Retinal pigment epithelial cell (primary cell): ENCODE data around the gene TGFBR3.

Experiments used
- DNase-seq: peaks from one replicate; pipeline ENCODE4 v3.0.0-alpha.2; 2010; ENCODE audit warnings: low read depth
- H3K4me3 ChIP-seq: 2 replicates; pipeline ENCODE4 v1.5.1; 2011; ENCODE audit warnings: mild to moderate bottlenecking, low read length, control low read depth, moderate library complexity
- TF ChIP-seq, protein P1 (sequence below): conservative IDR thresholded peaks from 2 replicates; pipeline ENCODE4 v1.5.1; 2011; ENCODE audit warnings: low read depth, low read length, control low read depth, inconsistent platforms

TGFBR3 gene

DNA sequence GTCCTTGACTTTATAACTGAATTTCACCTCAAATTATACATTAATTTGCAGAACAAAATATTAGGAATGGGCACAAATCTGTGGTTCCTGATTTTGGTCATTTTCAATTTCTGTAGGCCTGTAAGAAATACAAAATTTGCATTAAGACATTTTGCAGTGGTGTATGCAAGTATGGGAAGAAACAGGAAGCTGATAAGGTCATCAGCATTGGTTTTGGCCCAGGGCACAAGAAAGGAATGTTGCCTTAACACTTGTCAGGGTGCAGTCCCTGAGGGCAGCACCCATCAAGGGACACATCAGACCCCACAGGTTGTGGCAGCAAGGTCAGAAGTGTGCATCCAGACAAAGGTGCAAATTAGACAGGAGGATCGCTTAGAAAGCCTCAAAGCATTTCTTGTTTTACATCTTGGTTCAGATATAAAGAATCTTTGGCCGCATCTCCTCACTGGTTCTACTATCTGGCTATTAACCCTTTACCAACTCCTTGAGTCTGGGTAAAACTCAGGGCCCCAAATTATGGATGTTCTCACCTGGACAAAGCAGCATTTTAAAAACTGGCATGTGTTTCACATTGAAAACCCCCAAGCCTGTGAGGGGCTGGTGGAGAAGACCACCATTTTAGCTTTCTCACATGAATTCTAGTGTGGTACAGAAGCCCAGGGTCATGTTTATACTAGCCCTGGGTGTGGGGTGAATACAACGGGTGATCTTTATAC, 202.9 kb downstream of the TGFBR3 start:
- H3K4me3 ChIP-seq: no peak overlapping the region
- DNase-seq: no peak
- TF ChIP-seq, protein P1, sequence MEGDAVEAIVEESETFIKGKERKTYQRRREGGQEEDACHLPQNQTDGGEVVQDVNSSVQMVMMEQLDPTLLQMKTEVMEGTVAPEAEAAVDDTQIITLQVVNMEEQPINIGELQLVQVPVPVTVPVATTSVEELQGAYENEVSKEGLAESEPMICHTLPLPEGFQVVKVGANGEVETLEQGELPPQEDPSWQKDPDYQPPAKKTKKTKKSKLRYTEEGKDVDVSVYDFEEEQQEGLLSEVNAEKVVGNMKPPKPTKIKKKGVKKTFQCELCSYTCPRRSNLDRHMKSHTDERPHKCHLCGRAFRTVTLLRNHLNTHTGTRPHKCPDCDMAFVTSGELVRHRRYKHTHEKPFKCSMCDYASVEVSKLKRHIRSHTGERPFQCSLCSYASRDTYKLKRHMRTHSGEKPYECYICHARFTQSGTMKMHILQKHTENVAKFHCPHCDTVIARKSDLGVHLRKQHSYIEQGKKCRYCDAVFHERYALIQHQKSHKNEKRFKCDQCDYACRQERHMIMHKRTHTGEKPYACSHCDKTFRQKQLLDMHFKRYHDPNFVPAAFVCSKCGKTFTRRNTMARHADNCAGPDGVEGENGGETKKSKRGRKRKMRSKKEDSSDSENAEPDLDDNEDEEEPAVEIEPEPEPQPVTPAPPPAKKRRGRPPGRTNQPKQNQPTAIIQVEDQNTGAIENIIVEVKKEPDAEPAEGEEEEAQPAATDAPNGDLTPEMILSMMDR: no peak

DNA sequence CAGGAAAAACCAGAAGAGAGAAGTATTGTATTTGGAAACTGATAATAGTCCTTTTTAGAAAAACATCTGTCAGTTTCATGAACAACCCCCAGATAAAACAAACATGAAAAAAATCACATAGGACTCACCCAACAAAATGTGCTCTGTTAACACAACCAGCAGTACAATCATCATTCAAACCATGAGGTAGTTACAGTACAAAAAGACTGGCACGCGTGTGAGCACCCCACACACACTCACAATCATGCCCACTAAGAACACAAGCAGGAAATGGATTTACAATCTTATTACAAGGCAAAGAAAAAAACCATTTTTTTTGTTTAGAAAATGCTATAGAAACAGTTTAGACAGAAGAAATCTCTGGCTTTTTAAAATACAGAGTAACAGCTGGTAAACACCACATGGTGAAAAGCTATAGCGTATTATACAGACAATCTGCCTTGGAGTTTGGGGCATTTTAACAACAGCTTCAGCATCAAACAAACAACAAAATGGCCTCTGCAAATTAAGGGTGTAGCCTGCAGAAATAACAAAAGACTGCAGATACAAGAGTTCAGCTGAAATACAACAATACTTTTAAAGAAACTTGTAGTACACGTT, 205.3 kb downstream of the TGFBR3 start:
- DNase-seq: no peak
- no peak overlapping the region for H3K4me3 ChIP-seq
- TF ChIP-seq, protein P1: no peak

DNA sequence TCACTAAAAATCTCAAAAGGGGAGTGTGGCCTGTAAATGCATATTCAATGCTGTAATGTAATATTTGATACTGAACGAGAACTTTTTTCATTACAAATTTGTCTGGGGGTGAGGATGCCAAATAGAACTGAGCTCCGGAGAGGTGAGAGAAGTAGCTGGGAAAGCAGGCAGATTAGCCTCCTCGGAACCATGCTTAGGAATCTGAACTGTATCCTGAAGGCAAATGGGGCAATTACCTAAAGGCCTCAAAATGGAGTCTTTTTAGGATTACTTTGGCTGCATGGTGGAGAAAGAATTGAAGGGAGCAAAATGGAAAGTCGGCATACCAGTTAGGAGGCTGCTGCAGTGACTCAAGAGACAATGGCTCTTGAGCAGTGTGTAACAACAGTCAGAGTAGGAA, 206.5 kb downstream of the TGFBR3 start:
- H3K4me3 ChIP-seq: no peak overlapping the region
- no peak for DNase-seq
- TF ChIP-seq, protein P1: no peak

DNA sequence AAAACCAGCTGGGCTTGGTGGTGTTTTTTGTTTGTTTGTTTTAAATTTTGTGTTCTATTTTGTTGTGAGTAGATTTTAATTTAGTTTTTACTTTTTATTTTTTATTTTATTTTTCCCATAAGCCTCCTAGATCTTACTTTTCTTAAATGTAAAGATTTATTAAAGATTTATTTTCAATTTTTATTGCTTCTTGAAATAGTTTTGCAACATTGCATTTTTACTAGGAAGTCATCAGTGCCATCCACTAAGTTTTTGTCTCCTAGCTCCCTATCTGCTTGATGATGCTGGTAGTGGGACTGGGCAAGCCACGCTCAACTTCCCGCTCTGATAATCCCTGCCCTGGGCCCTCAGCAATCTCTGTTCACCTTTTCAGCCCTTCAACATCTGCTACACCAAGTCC, 209.9 kb downstream of the TGFBR3 start:
- DNase-seq: no peak
- H3K4me3 ChIP-seq: no peak overlapping the region

DNA sequence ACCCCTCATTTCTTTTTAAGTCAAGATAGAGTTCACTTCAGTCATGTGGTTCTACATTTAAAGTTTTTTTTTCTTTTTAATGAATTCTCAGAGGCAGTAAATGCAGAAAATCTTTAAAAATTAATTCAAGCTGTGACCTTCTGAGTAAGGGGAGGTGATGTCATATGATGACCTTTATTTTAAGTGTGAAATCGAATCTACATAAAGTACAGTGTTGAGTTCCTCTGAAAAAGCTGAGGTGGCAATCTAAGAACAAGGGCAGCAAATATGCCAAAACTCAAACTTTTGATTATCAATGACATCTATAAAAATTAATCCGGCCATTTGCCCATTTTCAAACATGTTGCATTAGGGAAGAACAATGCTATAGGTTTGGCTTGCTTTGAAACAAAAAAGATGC, 211.8 kb downstream of the TGFBR3 start:
- no peak for DNase-seq
- no peak overlapping the region for H3K4me3 ChIP-seq
- TF ChIP-seq, protein P1: no peak

More for the DNA sequence above, 209.9 kb downstream of the TGFBR3 start:
- TF ChIP-seq, protein P1: no peak

DNA sequence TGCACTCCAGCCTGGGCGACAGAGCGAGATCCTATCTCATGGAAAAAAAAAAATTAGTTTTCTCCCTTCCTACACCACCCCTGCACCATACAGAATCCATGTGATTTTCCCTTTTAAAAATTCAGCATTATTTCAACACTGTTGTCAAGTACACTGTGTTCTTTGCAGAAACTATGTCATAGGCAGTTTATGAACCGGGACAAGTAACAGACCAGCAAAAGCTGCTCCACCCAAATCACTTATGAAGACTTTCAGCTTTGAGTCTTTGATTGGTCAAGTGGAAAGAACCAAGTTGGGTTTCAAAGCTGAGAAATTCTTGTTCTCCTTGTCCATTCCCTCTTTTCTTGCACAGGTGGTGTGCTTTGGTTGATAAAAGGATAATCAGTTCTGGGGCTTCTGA, 212.3 kb downstream of the TGFBR3 start:
- no peak overlapping the region for H3K4me3 ChIP-seq
- TF ChIP-seq, protein P1: no peak
- DNase-seq: no peak

DNA sequence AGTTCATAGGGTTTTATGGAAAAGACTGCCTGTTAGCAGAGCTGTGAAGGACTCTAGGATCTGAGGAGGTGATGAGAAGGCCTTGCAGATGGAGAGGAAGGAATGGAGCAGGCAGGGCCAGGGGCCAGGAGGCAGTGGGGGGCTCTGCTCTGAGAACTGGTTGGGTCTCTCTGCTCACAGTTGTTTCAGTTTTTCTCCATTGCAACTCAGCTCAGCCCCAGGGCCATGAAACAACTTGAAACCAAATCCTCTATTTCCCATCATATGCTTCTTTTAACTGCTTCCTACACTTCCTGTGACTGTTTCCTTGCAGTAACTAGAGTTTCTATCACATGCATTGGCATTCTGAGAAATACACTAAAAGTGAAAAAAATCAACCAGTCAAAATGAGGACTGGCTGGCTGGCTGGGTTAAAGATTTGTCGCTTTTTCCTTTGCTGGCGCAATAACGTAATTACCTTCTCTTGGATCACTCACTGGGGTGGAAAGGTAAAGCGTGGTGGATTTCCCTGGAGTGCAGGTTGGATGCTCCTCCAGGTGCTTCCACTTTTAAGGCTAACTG, 213.3 kb downstream of the TGFBR3 start:
- TF ChIP-seq, protein P1: no peak
- no peak overlapping the region for H3K4me3 ChIP-seq
- no peak for DNase-seq
